Ovary (tissue), 3 donors: ENCODE data around the gene SLCO1B3.

Experiments
- CTCF ChIP-seq, 3 donors: fragments of 450-650 bp in 2 of 3; fragments of 200-600 bp in 1 of 3; IDR thresholded peaks; one replicate each; pipeline versions ENCODE4 v1.5.1 to v1.8.0; 2016 to 2022; ENCODE audit warnings: antibody characterized with exemption in 3 of 3, mild to moderate bottlenecking in 1 of 3
- EP300 ChIP-seq: sonication (generic); formaldehyde crosslinking; IDR thresholded peaks from one replicate; pipeline ENCODE4 v1.6.1; 2017; ENCODE audit warnings: antibody characterized with exemption
- POLR2A ChIP-seq: fragments of 450-650 bp; IDR thresholded peaks from one replicate; pipeline ENCODE4 v1.6.1; 2017; ENCODE audit warnings: antibody characterized with exemption, mild to moderate bottlenecking, moderate library complexity
- donor health status: DM: no; HTN: no; CAD: no.

GRCh38 chr12:20865873-20866272 is 55.4 kb downstream of the SLCO1B3 start:
- TF ChIP-seq POLR2A = no peak
- TF ChIP-seq CTCF (IDR thresholded peaks at IDR 0.05) = no peak
- TF ChIP-seq EP300 = no peak
